ENCODE results near the gene TENM4. TPM values are rescaled to one million over a fixed set of nuclear protein-coding genes. Genes with fewer than 3 reads are reported as not detected.

The TENM4 gene
- polyA plus RNA-seq, 1 experiment, result 0.39 TPM

DNA sequence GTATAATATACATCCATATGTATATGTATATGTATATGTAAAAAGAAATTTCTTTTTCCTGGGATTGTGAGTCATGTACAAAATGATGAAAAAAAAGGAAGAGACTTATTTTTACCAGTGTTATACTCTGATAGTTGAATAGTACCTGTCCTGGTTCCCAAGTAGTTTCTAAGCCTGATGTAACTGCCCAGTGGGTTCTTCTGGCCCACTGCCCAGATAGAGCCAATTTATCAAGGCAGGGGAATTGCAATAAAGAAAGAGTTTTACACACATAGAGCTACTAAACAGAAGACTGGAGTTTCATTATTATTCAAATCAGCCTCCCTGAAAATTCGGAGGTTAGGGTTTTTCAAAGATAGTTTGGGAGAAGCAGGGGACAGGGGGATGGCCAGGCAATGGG lies 837.0 kb downstream of the TENM4 start:
- Histone ChIP-seq H3K27me3 (ENCODE audit: control insufficient read depth, insufficient read depth, low read length) (0 out of 2 replicates have a peak, but pooled peaks cover 2% of the 10 kb centered on the region), H3K4me3 (ENCODE audit: low read depth, low read length) (no peak overlapping the region), H3K36me3 (ENCODE audit: control insufficient read depth, insufficient read depth, low read length) (no peaks in the 10 kb centered on the region)
- CTCF ChIA-PET, result no interaction called here
- POLR2A ChIA-PET, result no interaction called here
- DNase-seq (ENCODE audit: low read depth), result no peak
- TF ChIP-seq, protein P1, sequence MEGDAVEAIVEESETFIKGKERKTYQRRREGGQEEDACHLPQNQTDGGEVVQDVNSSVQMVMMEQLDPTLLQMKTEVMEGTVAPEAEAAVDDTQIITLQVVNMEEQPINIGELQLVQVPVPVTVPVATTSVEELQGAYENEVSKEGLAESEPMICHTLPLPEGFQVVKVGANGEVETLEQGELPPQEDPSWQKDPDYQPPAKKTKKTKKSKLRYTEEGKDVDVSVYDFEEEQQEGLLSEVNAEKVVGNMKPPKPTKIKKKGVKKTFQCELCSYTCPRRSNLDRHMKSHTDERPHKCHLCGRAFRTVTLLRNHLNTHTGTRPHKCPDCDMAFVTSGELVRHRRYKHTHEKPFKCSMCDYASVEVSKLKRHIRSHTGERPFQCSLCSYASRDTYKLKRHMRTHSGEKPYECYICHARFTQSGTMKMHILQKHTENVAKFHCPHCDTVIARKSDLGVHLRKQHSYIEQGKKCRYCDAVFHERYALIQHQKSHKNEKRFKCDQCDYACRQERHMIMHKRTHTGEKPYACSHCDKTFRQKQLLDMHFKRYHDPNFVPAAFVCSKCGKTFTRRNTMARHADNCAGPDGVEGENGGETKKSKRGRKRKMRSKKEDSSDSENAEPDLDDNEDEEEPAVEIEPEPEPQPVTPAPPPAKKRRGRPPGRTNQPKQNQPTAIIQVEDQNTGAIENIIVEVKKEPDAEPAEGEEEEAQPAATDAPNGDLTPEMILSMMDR (IDR thresholded peaks at IDR 0.05; ENCODE audit: insufficient read depth, low read depth, low read length), result no peak

Small RNA genes lying within 50 kb of the gene (small RNA-seq; reads per million reads assigned to genes)
- not detected for gene MIR5579 (ENCODE audit: insufficient read length, low read depth, low replicate concordance)
- gene MIR708 (ENCODE audit: insufficient read length, low read depth, low replicate concordance), result 379 reads per million, percentile 95 among the genes with 10 or more reads in this experiment

Measured in BJ (cell line).